AG08396 (cell line): Measurements from ENCODE around the gene RHOF.

Source experiments
- DNase-seq: peaks from one replicate; pipeline ENCODE4 v3.0.0; 2012; ENCODE audit warnings: low spot score, mixed read lengths

The RHOF gene

DNA sequence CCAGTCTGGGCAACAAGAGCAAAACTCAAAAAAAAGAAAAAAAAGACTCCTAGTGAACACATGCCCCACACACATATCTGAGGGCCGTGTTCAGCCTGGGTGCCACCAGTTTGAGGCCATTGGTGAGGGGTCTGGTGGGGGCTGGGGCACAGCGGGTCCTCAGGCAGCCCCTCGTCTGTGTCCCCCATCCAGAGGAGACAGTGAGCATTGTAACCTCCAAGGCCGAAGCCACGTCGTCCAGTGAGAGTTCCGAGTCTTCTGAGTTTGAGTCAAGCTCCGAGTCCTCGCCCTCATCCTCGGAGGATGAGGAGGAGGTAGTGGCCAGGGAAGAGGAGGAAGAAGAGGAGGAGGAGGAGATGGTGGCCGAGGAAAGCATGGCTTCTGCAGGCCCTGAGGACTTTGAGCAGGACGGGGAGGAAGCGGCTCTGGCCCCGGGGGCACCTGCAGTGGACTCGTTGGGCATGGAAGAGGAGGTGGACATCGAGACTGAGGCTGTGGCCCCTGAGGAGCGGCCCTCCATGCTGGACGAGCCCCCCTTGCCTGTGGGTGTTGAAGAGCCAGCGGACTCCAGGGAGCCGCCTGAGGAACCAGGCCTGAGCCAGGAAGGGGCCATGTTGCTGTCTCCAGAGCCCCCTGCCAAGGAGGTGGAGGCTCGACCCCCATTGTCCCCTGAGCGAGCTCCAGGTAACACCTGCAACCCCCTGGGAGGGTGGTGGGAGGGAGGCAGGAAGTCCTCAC, 25.9 kb upstream of the RHOF start:
- DNase-seq: no peak

DNA sequence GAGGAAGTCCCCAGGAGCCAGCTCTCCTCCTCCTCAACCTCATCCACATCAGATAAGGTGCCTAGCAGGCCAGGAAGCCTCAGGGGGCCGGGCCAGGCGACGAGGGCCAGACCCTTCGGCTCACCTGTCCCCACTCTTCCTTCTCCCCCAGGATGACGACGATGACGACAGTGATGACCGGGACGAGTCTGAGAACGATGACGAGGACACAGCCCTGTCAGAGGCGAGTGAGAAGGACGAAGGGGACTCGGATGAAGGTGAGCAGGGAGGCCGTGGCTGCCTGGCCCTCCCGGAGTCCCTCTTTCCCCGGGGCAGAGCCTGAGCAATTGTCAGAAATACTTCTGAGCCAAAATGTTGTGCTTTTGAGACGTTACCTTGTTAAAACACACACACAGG, 24.2 kb upstream of the RHOF start:
- DNase-seq: no peak

GRCh38 chr12:121816925-121817647, 23.6 kb upstream of the RHOF start:
- DNase-seq: no peak

- DNase-seq: no peak
Measured at GRCh38 chr12:121815263-121815662, 21.8 kb upstream of the RHOF start.

DNA sequence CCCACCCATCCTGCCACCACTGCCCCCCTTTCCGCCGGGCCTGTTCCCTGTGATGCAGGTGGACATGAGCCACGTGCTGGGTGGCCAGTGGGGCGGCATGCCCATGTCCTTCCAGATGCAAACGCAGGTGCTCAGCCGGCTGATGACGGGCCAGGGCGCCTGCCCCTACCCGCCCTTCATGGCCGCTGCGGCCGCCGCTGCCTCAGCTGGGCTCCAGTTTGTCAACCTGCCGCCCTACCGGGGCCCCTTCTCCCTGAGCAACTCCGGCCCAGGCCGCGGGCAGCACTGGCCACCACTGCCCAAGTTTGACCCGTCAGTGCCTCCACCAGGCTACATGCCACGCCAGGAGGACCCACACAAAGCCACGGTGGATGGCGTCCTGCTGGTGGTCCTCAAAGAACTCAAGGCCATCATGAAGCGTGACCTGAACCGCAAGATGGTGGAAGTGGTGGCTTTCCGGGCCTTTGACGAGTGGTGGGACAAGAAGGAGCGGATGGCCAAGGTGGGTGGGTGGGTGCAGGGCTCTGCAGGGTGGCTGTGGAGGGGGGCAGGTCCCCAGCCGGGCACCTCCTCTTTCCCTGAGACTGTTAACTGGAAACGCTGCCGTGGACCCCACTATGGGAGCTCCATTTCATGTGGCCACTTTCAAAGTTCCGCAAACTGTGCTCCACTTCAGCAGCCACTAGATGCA, 21.1 kb upstream of the RHOF start:
- no peak for DNase-seq

DNA sequence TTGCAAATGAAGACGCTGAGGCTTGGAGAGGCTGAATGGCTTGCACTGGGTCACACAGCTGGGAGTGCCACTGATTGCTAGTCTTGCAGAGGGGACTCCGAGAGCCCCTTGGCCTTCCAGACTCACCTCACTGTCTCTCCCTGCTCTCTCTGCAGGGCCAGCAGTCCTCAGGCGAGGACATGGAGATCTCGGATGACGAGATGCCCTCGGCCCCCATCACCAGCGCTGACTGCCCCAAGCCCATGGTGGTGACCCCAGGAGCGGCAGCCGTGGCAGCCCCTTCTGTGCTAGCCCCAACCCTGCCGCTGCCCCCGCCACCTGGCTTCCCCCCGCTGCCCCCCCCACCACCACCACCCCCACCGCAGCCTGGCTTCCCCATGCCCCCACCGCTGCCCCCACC, 20.5 kb upstream of the RHOF start:
- DNase-seq: no peak

GRCh38 chr12:121812921-121813896, 19.7 kb upstream of the RHOF start:
- no peak for DNase-seq

DNA sequence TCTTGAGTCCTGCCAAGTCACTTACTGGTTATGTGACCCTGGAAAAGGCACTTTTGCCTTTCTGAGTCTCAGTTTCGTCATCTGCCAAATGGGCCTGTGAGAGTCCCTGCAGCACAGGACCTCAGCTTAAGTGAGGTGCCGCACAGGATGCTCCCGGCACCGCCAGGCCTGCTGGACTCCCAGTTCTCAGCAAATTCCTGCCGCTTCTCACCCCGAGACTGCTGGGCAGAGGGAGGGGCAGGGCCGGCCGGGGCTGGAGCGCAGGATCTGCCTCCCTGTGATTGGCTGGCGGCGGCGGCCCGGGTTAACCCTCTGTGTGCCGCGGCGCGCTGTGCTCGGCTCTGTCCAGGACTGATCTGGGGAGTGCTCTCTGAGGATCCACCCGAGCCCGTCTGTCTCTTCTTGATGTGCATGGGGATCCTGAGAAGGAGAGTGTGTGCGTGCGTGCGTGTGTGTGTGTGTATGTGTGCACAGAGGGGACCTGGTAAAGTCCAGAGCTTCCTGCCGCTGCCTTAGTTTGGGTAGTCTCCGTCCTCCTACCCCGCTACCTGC, 18.9 kb upstream of the RHOF start:
- peak; percentile 97 for DNase-seq

GRCh38 chr12:121811434-121812319, 18.2 kb upstream of the RHOF start:
- peak; percentile 95 for DNase-seq

DNA sequence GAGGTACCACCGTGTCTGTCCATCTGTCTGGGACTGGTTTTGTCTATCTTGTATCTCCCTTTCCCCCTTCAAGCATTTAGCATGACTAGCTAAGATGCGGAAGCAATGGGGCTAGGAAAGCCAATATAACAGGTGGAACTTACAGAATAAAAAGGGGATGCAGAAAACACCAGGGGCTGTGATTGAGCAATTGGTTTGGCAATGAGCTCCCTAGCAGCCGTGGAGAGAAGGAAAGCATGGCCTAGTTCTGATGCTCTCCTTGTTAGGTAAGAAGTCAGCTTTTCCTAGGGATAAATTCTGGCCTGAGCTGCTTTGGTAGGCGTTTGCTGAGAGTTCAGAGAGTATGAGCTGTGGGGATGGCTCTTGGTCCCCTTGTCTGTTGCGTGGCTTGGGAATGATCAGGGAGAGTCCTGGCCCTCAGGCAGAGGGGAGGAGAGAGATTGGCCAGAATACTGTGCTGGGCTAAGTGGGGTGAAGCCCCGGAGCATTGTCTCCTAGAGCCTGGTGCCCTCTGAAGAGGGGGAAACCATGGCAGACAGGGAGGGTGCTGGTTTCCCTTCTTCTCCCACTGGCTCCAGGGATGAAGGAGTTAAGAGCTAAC, 17.4 kb upstream of the RHOF start:
- no peak for DNase-seq

- DNase-seq: no peak
Measured at GRCh38 chr12:121810234-121810817, 16.8 kb upstream of the RHOF start.

DNA sequence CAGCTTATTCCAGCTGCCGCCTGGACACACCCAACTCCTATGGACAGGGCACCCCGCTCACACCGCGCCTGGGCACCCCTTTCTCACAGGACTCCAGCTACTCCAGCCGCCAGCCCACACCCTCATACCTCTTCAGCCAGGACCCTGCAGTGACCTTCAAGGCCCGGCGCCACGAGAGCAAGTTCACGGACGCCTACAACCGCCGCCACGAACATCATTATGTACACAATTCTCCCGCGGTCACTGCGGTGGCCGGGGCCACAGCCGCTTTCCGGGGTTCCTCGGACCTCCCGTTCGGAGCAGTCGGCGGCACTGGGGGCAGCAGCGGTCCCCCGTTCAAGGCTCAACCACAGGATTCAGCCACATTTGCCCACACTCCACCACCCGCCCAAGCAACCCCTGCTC, 16.2 kb upstream of the RHOF start:
- DNase-seq: no peak

DNA sequence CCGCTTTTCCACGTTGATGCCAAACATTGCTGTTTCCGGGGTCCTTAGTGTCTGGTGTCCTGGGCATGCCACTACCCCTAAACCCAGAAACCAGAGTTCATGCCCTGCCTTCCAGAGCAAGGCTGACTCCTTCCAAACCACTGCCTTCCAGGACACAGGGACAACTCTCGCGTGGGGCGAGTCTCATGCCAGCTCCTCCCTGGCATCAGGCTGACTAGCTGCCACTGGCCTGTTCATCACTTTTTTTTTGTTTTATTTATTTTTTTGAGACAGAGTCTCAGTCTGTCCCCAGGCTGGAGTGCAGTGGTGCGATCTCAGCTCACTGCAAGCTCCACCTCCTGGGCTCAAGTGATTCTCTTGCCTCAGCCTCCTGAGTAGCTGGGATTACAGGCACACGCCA, 15.1 kb upstream of the RHOF start:
- no peak for DNase-seq

DNA sequence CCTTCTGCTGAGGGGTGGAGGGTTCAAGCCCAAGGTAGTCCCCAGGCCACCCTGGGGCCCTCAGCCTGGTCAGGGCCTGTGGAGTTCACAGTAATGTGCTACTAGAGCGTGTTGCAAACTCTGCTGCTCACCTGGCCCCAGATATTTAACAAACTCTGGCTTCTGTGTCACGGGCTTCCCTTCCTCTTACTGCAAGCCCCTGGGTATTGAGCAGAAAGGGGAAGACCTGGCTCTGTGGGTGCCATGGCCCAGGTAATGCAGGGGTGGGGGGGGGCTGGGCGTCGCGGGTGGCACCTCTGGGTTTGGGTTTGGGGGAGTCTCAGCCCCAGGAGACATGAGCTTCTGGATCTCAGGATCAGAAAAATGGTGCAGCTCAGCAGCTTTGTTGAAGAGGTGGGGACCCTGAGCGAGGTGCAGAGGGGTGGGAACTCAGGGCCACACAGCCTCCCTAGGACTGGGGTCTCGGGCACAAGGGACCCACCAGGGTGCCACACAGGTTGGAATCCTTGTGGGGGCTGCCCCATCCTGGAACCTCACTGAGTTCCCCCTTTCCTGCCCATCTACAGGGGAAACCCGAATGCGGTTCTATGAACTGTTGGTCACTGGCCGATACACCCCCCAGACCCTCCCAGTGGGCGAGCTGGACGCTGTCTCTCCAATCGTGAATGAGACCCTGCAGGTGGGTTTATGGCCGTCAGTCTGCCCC, 14.3 kb upstream of the RHOF start:
- DNase-seq: no peak

- no peak for DNase-seq
Measured at GRCh38 chr12:121806546-121807423, 13.3 kb upstream of the RHOF start.

DNA sequence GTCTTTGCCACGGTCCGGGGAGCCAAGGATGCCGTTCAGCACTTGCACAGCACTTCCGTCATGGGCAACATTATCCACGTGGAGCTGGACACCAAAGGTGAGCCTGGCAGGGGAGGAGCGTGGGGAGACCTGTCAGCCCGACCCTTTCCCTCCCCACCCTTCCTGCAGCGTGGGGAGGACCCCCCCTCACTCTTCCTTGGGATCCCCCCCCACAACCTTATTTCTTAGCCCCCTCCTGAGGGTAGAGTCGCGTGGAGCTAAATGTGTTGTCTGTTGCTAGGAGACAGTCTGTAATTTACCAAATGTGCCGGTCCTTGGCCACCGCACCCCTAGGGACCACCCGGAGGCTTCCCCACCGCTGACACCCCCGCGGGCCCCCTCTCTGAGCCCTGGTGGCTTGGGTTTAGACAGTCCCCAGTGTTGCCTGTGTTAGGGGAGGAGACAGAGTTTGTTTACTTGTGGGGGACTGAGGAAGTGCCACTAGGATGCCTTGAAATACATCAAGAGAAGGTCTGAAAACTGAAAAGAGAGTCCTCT, 12.6 kb upstream of the RHOF start:
- DNase-seq: no peak

DNA sequence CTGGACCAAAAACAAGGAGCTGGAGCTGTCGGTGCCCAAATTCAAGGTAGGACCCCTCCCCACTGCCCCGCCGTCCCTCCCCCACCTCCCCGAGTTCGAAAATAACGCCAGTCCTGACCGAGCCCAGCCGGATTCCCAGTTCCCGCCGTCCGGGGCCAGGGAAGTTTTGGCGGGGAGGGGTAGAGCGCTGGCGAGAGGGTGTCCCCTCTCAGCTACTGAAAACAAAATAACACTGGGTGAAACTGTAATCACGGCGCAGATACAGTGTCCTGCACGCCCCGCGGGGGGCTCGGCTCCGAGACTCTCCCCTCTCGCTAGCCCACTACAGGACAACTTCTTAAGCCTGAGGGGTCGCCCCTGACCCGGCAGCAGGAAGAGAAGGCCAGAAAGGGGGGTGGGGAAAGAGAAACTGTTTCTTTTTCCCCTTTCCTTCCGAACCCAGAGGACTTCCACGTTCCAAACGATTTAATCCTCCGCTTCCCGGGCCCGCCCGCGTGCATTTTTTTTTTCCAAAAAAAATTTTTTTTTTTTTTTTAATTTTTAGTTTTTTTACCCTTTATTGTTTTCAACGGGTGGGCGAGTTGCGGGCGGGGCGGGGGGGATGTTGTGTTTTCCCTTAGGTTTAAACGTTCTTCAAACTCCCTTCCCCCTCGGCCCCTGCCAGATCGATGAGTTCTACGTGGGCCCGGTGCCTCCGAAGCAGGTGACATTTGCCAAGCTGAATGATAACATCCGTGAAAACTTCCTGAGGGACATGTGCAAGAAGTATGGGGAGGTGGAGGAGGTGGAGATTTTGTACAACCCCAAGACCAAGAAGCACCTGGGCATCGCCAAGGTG, 11.9 kb upstream of the RHOF start:
- no peak for DNase-seq
